ENCODE measurements around the gene UBE2G2. TPM values are rescaled to one million over a fixed set of nuclear protein-coding genes. Genes with fewer than 3 reads are reported as not detected.

Gene UBE2G2
- total and polyA plus RNA-seq, 2 of the 4 experiments (the other 2 are of a cell fraction), result 65.4 to 91.7 TPM

DNA sequence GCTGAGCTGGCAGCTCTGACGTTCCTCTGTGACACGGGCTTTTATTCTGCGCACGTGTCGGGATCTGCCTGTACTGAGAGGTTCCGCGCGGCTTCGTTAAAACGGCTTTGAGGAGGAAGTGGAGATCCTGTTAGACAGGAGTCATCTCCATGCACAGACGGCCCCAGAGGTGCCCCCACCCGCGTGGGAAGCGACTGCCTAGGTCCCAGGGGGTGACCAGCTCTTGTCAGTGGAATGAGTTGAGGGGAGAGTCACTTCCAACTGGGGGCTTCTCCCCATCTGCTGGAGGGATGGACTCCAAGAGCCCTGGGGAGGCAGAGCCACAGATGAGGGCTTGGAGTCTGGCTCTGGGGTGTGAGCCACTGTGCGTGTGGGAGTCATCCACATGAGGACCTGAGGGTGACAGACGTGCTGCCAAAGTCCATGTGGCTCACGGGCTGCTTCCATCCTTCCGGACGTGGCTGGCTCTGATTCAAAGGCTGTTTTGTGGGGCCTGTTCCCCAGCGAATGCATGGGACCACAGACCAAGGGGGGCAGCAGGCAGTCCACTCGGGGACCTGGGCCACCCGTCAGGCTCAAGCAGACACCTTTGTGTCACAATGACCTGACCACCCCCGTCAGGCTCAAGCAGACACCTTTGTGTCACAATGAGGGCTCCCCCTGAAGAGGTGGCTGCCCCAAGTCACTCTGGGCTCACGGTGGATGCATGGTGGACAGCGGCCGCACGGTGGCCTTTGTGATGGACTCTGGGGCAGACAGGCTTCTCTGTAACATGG, 45.1 kb upstream of the UBE2G2 start (continued):
- TF ChIP-seq SMC3 (IDR thresholded peaks at IDR 0.05; ENCODE audit: low read depth, low read length), result no peak
- no peak for TF ChIP-seq RCOR1 (IDR thresholded peaks at IDR 0.05; ENCODE audit: insufficient replicate concordance, low read length)
- TF ChIP-seq ELK1 (IDR thresholded peaks at IDR 0.05; ENCODE audit: borderline replicate concordance, low read depth, low read length), result no peak

DNA sequence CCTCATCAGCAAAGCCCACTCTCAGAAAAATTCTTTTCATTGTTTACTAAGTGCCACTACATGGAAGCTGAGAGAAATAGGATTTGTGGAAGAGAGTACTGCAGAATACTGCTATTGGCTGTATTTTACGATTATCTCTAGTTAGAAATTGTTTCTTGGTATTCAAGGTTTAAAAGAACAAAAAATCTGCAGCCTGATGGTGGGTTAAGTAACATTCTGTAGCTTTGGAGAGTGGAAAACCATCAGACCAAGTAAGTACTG, 44.5 kb upstream of the UBE2G2 start:
- Histone ChIP-seq H4K91ac (ENCODE audit: insufficient read depth, low read depth, low read length) (no peak overlapping the region), H3K14ac (replicated peaks; ENCODE audit: low read depth, low read length) (no peak overlapping the region; the same call in 1 of the 2 replicates), H3K4me3 (ENCODE audit: insufficient read depth, low read depth, low read length) (no peak overlapping the region), H3K27ac (ENCODE audit: insufficient read depth, low read length) (no peak overlapping the region), H2BK20ac (ENCODE audit: low read depth, low read length) (no peak overlapping the region), H3K9me1 (ENCODE audit: insufficient read depth, low read length) (peaks cover 13% of the 10 kb centered on the region; the same call in 1 of the 2 replicates), H3K4me2 (ENCODE audit: low read depth, low read length) (peak overlapping the region; percentile 51), H4K20me1 (ENCODE audit: insufficient read depth, low read length) (no peaks in the 10 kb centered on the region; the same call in 1 of the 2 replicates), H3K4ac (ENCODE audit: low read depth, low read length) (no peak overlapping the region), H3K23ac (ENCODE audit: low read depth, low read length) (peak overlapping the region; percentile 17; the same call in 1 of the 2 replicates), H4K8ac (ENCODE audit: low read depth in 2 of 2, low read length in 2 of 2) (peak overlapping the region; percentile 24 to 30; a peak in 1 of 4 replicates), H2BK15ac (ENCODE audit: low read depth, low read length) (no peak overlapping the region), H3K9me3 (ENCODE audit: control insufficient read depth, insufficient read depth, low read length) (no peaks in the 10 kb centered on the region), H3K4me1 (ENCODE audit: control insufficient read depth, insufficient read depth, low read length) (peaks cover 2% of the 10 kb centered on the region; the same call in 1 of the 2 replicates), H2AK9ac (replicated peaks; ENCODE audit: low read depth, low read length, poor library complexity) (peak overlapping the region; percentile 8), H4K5ac (ENCODE audit: low read depth, low read length) (no peak overlapping the region), H3K56ac (ENCODE audit: extremely low read depth, insufficient read depth, low read length) (no peak overlapping the region), H3K9ac (ENCODE audit: low read depth, low read length) (no peak overlapping the region), H2BK120ac (ENCODE audit: low read depth, low read length) (no peak overlapping the region), H2BK5ac (ENCODE audit: low read depth, low read length, poor library complexity, severe bottlenecking) (no peak overlapping the region), H3K79me1 (ENCODE audit: low read depth in 1 of 2, low read length in 2 of 2) (peaks cover 6 to 15% of the 10 kb centered on the region in 2 experiments; a peak in 2 of 4 replicates), H2AFZ (replicated peaks; ENCODE audit: low read length, poor library complexity) (peak overlapping the region; percentile 83), H3K18ac (ENCODE audit: low read depth, low read length) (no peak overlapping the region), H2AK5ac (ENCODE audit: low read depth, low read length) (no peak overlapping the region), H3K36me3 (ENCODE audit: control insufficient read depth, insufficient read depth, low read length) (peaks cover 22% of the 10 kb centered on the region), H3K27me3 (ENCODE audit: control insufficient read depth, insufficient read depth, low read length) (peaks cover 17% of the 10 kb centered on the region)
- DNase-seq (no peak), ATAC-seq (ENCODE audit: low read depth) (peak; percentile 3; the same call in 1 of the 2 replicates)
- dilution Hi-C loops (cut with HindIII; ENCODE audit: low sequenced_read_pairs, unreplicated experiment), result no loop called here
- ChIA-PET POLR2A (ENCODE audit: unreplicated experiment) (interaction anchor here (1.2 kb wide), 1 partner anchor 28 kb away, joined by 3 read pairs; no protein-coding TSS in a partner anchor), CTCF (no interaction called here)
- whole genome bisulfite sequencing, 2 experiments (ENCODE audit: extremely low coverage in 2 of 2, insufficient read length in 1 of 2), result 43% methylated on average over 1 of the region's 1 CpG; no CpG with 5 or more reads in 1 of the 2 experiments
- no peak for TF ChIP-seq ELK1 (IDR thresholded peaks at IDR 0.05; ENCODE audit: borderline replicate concordance, low read depth, low read length)
- no peak for TF ChIP-seq RFX5 (IDR thresholded peaks at IDR 0.05; ENCODE audit: low read depth, low read length)
- no peak for TF ChIP-seq RCOR1 (IDR thresholded peaks at IDR 0.05; ENCODE audit: insufficient replicate concordance, low read length)
- no peak for TF ChIP-seq MAFK (IDR thresholded peaks at IDR 0.05; ENCODE audit: low read depth, low read length)
- BruUV-seq (replicated peaks), result no TSS peak
- in situ Hi-C loops (cut with MboI; ENCODE audit: low sequenced_read_pairs), result no loop called here
- intact Hi-C loops (cut with micrococcal nuclease), result no loop called here
